ENCODE data around the gene PLLP.

PLLP gene

GRCh38 chr16:57284209-57284951 is at the start of gene PLLP:
TSS of gene PLLP (minus strand) at chr16:57284672. CDS start at chr16:57284540, 132 bp downstream.
- peak; percentile 41 for DNase-seq

GRCh38 chr16:57333402-57333801 is 48.9 kb upstream of the PLLP start:
- no peak for DNase-seq

- DNase-seq: no peak
Observed at GRCh38 chr16:57331355-57331754, 46.9 kb upstream of the PLLP start.

GRCh38 chr16:57329718-57330327 is 45.4 kb upstream of the PLLP start:
- no peak for DNase-seq

GRCh38 chr16:57325458-57325857 is 41.0 kb upstream of the PLLP start:
- DNase-seq: no peak

GRCh38 chr16:57324749-57325148 is 40.3 kb upstream of the PLLP start:
- DNase-seq: no peak

- DNase-seq: no peak
Observed at GRCh38 chr16:57319646-57320045, 35.2 kb upstream of the PLLP start.

- DNase-seq: no peak
Observed at GRCh38 chr16:57318240-57318970, 33.9 kb upstream of the PLLP start.

GRCh38 chr16:57316390-57317017 is 32.0 kb upstream of the PLLP start:
- no peak for DNase-seq

GRCh38 chr16:57315416-57315815 is 30.9 kb upstream of the PLLP start:
- no peak for DNase-seq

- no peak for DNase-seq
Observed at GRCh38 chr16:57314161-57314785, 29.8 kb upstream of the PLLP start.

- DNase-seq: no peak
Observed at GRCh38 chr16:57313509-57313908, 29.0 kb upstream of the PLLP start.

GRCh38 chr16:57310801-57311200 is 26.3 kb upstream of the PLLP start:
- DNase-seq: no peak

GRCh38 chr16:57308041-57308440 is 23.6 kb upstream of the PLLP start:
- DNase-seq: no peak

- no peak for DNase-seq
Observed at GRCh38 chr16:57307365-57307764, 22.9 kb upstream of the PLLP start.

- DNase-seq: no peak
Observed at GRCh38 chr16:57306676-57307341, 22.3 kb upstream of the PLLP start.

GRCh38 chr16:57305159-57305811 is 20.8 kb upstream of the PLLP start:
- no peak for DNase-seq

- DNase-seq: no peak
Observed at GRCh38 chr16:57304169-57305061, 19.9 kb upstream of the PLLP start.

- no peak for DNase-seq
Observed at GRCh38 chr16:57303910-57304168, 19.4 kb upstream of the PLLP start.

- no peak for DNase-seq
Observed at GRCh38 chr16:57303021-57303909, 18.8 kb upstream of the PLLP start.
